Measurements from ENCODE around the gene ALDH1A2. TPM values are rescaled to one million over a fixed set of nuclear protein-coding genes. Genes with fewer than 3 reads are reported as not detected.

ALDH1A2 gene
- total RNA-seq, 2 donors from 2014 or later: 38.7 to 47.8 TPM

- no peak for TF ChIP-seq CTCF (IDR thresholded peaks at IDR 0.05)
- peaks cover 7 to 12% of the 10 kb centered on the region in 2 donors for H3K27me3 ChIP-seq
- H3K36me3 ChIP-seq: no peaks in the 10 kb centered on the region
- DNase-seq (ENCODE audit: low spot score): no peak
- H3K4me3 ChIP-seq: peak overlapping the region in 1 of 2 donors; percentile 3
- peaks cover 0 to 19% of the 10 kb centered on the region in 2 donors for H3K4me1 ChIP-seq
- peak overlapping the region; percentile 1 to 3 for H3K27ac ChIP-seq
- no peaks in the 10 kb centered on the region for H3K9me3 ChIP-seq
Measured at GRCh38 chr15:58062175-58062574, 3.3 kb downstream of the ALDH1A2 start.

GRCh38 chr15:58060575-58060974 is 4.9 kb downstream of the ALDH1A2 start:
- no peak overlapping the region for H3K4me3 ChIP-seq
- peaks cover 0 to 7% of the 10 kb centered on the region in 2 donors for H3K4me1 ChIP-seq
- no peak for DNase-seq (ENCODE audit: low spot score)
- no peaks in the 10 kb centered on the region for H3K36me3 ChIP-seq
- H3K27ac ChIP-seq: no peak overlapping the region
- peaks cover 7 to 9% of the 10 kb centered on the region in 2 donors for H3K27me3 ChIP-seq
- H3K9me3 ChIP-seq: no peaks in the 10 kb centered on the region
- no peak for TF ChIP-seq CTCF (IDR thresholded peaks at IDR 0.05)

- no peaks in the 10 kb centered on the region for H3K4me1 ChIP-seq
- H3K9me3 ChIP-seq: no peaks in the 10 kb centered on the region
- H3K27ac ChIP-seq: no peak overlapping the region
- peaks cover 0 to under 1% of the 10 kb centered on the region in 2 donors for H3K27me3 ChIP-seq
- H3K4me3 ChIP-seq: no peak overlapping the region
- H3K36me3 ChIP-seq: no peaks in the 10 kb centered on the region
- no peak for TF ChIP-seq CTCF (IDR thresholded peaks at IDR 0.05)
- DNase-seq (ENCODE audit: low spot score): no peak
Measured at GRCh38 chr15:58058729-58059128, 6.8 kb downstream of the ALDH1A2 start.

DNA sequence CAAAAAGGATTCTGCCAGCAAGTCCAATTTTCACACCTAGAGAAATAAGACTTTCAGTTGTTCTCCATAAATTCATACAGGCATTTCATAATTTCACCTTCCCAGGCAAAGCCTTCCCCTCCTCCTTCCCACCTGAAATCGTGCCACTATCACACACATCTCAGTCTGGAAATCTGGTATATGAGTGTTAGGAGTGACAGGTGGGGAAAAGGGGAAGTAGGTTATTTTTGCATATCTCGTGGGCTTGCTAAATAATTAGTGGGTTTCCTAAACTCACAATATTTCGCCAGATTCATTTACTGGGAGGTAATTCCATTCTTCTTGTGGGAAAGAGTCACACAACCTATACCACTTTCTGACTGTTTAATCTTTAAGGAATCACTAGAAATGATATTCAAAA is 7.4 kb downstream of the ALDH1A2 start:
- no peaks in the 10 kb centered on the region for H3K4me1 ChIP-seq
- DNase-seq (ENCODE audit: low spot score): no peak
- no peaks in the 10 kb centered on the region for H3K36me3 ChIP-seq
- no peaks in the 10 kb centered on the region for H3K27me3 ChIP-seq
- H3K9me3 ChIP-seq: no peaks in the 10 kb centered on the region
- no peak overlapping the region for H3K27ac ChIP-seq
- no peak for TF ChIP-seq CTCF (IDR thresholded peaks at IDR 0.05)
- H3K4me3 ChIP-seq: no peak overlapping the region

GRCh38 chr15:58057559-58057958 is 8.0 kb downstream of the ALDH1A2 start:
- no peaks in the 10 kb centered on the region for H3K4me1 ChIP-seq
- no peak for TF ChIP-seq CTCF (IDR thresholded peaks at IDR 0.05)
- no peak for DNase-seq (ENCODE audit: low spot score)
- no peak overlapping the region for H3K27ac ChIP-seq
- no peaks in the 10 kb centered on the region for H3K27me3 ChIP-seq
- no peaks in the 10 kb centered on the region for H3K9me3 ChIP-seq
- H3K4me3 ChIP-seq: no peak overlapping the region
- H3K36me3 ChIP-seq: no peaks in the 10 kb centered on the region

DNA sequence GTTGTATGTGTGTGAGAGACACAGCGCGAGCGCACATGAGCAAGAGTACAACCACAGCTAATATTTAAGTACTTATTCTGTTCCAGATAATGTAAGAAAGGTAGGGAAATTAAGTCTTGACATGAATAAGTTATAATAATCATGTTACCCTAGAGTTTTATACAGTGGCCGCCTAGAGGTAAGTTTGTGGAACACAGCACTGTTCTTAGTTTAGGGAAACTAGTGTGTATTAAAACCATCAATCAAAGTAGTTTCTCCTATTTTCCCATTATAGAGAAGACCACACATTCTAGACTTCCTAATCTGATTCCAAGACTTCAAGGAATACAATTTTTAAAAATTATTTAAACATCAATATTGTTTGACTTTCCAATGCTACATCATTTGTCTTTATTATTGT is 9.5 kb downstream of the ALDH1A2 start:
- Histone ChIP-seq H3K9me3 (no peaks in the 10 kb centered on the region), H3K4me1 (no peaks in the 10 kb centered on the region), H3K36me3 (no peaks in the 10 kb centered on the region), H3K4me3 (no peak overlapping the region), H3K27me3 (no peaks in the 10 kb centered on the region), H3K27ac (no peak overlapping the region)
- no peak for TF ChIP-seq CTCF (IDR thresholded peaks at IDR 0.05)
- no peak for DNase-seq (ENCODE audit: low spot score)
